Smooth muscle cell (in vitro differentiated cells): ENCODE measurements around the gene RNF19B. TPM values are rescaled to one million over a fixed set of nuclear protein-coding genes. Genes with fewer than 3 reads are reported as not detected.

Source experiments
- DNase-seq: peaks from one replicate; lab custom pipeline; 2025; ENCODE audit not compliant: unreplicated experiment; lab: John Stamatoyannopoulos, UW
- H2AFZ ChIP-seq: fragments of 200-600 bp; sonication (generic); 2 replicates; pipeline ENCODE4 v1.6.0; 2016; ENCODE audit warnings: antibody characterized with exemption, low read depth, mild to moderate bottlenecking
- H3F3A ChIP-seq: fragments of 200-600 bp; sonication (generic); 2 replicates; pipeline ENCODE4 v1.6.0; 2017; ENCODE audit warnings: antibody characterized with exemption, low read depth
- H3K27ac ChIP-seq: fragments of 200-600 bp; sonication (generic); 2 replicates; pipeline ENCODE4 v1.5.1; 2016; ENCODE audit warnings: low read depth, mild to moderate bottlenecking
- H3K27me3 ChIP-seq: fragments of 200-600 bp; sonication (generic); 2 replicates; pipeline ENCODE4 v1.6.1; 2016; ENCODE audit warnings: low read depth, mild to moderate bottlenecking
- H3K36me3 ChIP-seq: fragments of 200-600 bp; sonication (generic); 2 replicates; pipeline ENCODE4 v1.5.1; 2016; ENCODE audit warnings: low read depth
- H3K4me1 ChIP-seq: fragments of 200-600 bp; sonication (generic); 2 replicates; pipeline ENCODE4 v1.5.1; 2016; ENCODE audit warnings: low read depth
- H3K4me2 ChIP-seq: fragments of 200-600 bp; sonication (generic); 2 replicates; pipeline ENCODE4 v1.6.0; 2016; ENCODE audit warnings: mild to moderate bottlenecking
- H3K4me3 ChIP-seq: fragments of 200-600 bp; sonication (generic); 2 replicates; pipeline ENCODE4 v1.5.1; 2016; ENCODE audit warnings: mild to moderate bottlenecking
- H3K79me2 ChIP-seq: fragments of 200-600 bp; sonication (generic); 2 replicates; pipeline ENCODE4 v1.6.0; 2016; ENCODE audit warnings: low read depth, mild to moderate bottlenecking
- H3K9ac ChIP-seq: fragments of 200-600 bp; sonication (generic); 2 replicates; pipeline ENCODE4 v1.6.0; 2016; ENCODE audit warnings: low read depth
- H3K9me3 ChIP-seq: fragments of 200-600 bp; sonication (generic); replicated peaks from 2 replicates; pipeline ENCODE4 v1.5.1; 2016; ENCODE audit warnings: low read depth
- H4K20me1 ChIP-seq: fragments of 200-600 bp; sonication (generic); 2 replicates; pipeline ENCODE4 v1.6.0; 2016; ENCODE audit warnings: low read depth
- CTCF ChIP-seq: fragments of 200-600 bp; sonication (generic); IDR thresholded peaks from 2 replicates; pipeline ENCODE4 v1.5.1; 2017; ENCODE audit warnings: borderline replicate concordance, mild to moderate bottlenecking, antibody characterized with exemption; ENCODE audit not compliant: insufficient read depth, poor library complexity, severe bottlenecking
- WGBS: methylation state at CpG from one replicate; pipeline ENCODE4 v1.1.7; 2016; ENCODE audit warnings: low lambda C conversion rate; 5-methylcytosine and 5-hydroxymethylcytosine counted together
- polyA plus RNA-seq: library from polyadenylated mRNA; unstranded; fragments of >200 nt; fragmentation: Nextera tagmentation; extraction: Ambion mirVana; gene quantifications from 2 replicates; pipeline ENCODE4 v1.2.1, GENCODE V29; 2016
- total RNA-seq: library from RNA; depleted of rRNA; stranded (reverse); fragments of >200 nt; gene quantifications from 2 replicates; pipeline ENCODE4 v1.2.3, GENCODE V29; 2014

RNF19B gene
- total and polyA plus RNA-seq, 2 experiments from 2014 or later = 11.2 to 12.3 TPM

- TF ChIP-seq CTCF = no peak
- H3K27ac ChIP-seq = no peak overlapping the region
- H3K4me2 ChIP-seq = no peak overlapping the region
- no peaks in the 10 kb centered on the region for H4K20me1 ChIP-seq
- no peak overlapping the region for H3K9ac ChIP-seq
- no peak for DNase-seq
- no peak overlapping the region for H2AFZ ChIP-seq
- no peaks in the 10 kb centered on the region for H3K36me3 ChIP-seq
- peaks cover 5% of the 10 kb centered on the region for H3K4me1 ChIP-seq
- H3F3A ChIP-seq = peaks cover 6% of the 10 kb centered on the region
- 91% methylated on average over 7 of the region's 7 CpGs for WGBS
- H3K9me3 ChIP-seq = no peaks in the 10 kb centered on the region
- H3K27me3 ChIP-seq = no peaks in the 10 kb centered on the region
- no peaks in the 10 kb centered on the region for H3K79me2 ChIP-seq
- H3K4me3 ChIP-seq = no peak overlapping the region
Measured at GRCh38 chr1:32899586-32900296, 64.9 kb downstream of the RNF19B start.

- Histone ChIP-seq H3K79me2 (no peaks in the 10 kb centered on the region), H4K20me1 (no peaks in the 10 kb centered on the region), H3K4me2 (no peak overlapping the region), H3K4me1 (peaks cover 5% of the 10 kb centered on the region), H3K4me3 (no peak overlapping the region), H3K9ac (no peak overlapping the region), H2AFZ (no peak overlapping the region), H3F3A (peaks cover 6% of the 10 kb centered on the region), H3K27ac (no peak overlapping the region), H3K36me3 (no peaks in the 10 kb centered on the region), H3K9me3 (no peaks in the 10 kb centered on the region), H3K27me3 (no peaks in the 10 kb centered on the region)
- WGBS = 93% methylated on average over 3 of the region's 3 CpGs
- TF ChIP-seq CTCF = no peak
- no peak for DNase-seq
Measured at GRCh38 chr1:32898958-32899357, 65.7 kb downstream of the RNF19B start.

- Histone ChIP-seq H4K20me1 (no peaks in the 10 kb centered on the region), H3K4me1 (peaks cover 5% of the 10 kb centered on the region), H3K9ac (no peak overlapping the region), H3K36me3 (no peaks in the 10 kb centered on the region), H3K4me3 (no peak overlapping the region), H3K79me2 (no peaks in the 10 kb centered on the region), H3F3A (peaks cover 6% of the 10 kb centered on the region), H3K9me3 (no peaks in the 10 kb centered on the region), H3K27me3 (no peaks in the 10 kb centered on the region), H3K4me2 (no peak overlapping the region), H2AFZ (no peak overlapping the region), H3K27ac (no peak overlapping the region)
- DNase-seq = no peak
- 90% methylated on average over 9 of the region's 9 CpGs for WGBS
- TF ChIP-seq CTCF = no peak
Measured at GRCh38 chr1:32898056-32898455, 66.6 kb downstream of the RNF19B start.
